ENCODE data around the gene SBK2. TPM values are rescaled to one million over a fixed set of nuclear protein-coding genes. Genes with fewer than 3 reads are reported as not detected.

The SBK2 gene
- total RNA-seq, 1 experiment from 2014 or later = not detected

DNA sequence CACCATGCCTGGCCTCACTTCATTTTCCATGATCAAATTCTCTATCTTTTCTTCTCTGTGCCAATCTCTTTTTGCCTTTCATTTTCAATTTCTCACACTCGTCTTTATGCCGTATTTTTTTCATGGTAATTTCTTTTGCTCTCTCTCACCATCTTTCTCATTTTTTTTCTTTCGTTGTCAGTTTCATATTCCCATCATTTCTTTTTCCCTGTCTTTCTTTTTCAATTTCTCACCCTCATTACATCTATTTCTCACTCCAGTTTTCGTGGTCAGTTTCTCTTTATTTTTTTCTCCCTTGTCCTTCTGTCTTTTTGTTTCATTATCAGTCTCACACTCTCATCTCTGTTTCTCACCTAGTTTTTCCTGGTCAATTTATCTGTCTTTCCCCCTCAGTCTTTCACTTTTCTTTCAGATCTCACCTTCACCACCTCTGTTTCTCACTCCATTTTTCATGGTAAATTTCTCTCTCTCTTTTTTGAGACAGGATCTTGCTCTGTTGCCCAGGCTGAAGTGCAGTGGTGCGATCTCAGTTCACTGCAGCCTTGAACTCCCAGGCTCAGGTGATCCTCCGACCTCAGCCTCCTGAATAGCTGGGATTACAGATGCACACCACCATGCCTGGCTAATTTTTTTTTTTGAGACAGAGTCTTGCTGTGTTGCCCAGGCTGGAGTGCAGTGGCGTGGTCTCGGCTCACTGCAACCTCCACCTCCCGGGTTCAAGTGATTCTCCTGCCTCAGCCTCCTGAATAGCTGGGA, 34.6 kb downstream of the SBK2 start:
- Histone ChIP-seq H3K27ac (ENCODE audit: low read length) (no peak overlapping the region), H3K4me3 (ENCODE audit: low read length) (no peak overlapping the region), H2AFZ (ENCODE audit: low read length) (no peak overlapping the region), H3K9ac (ENCODE audit: low read length) (no peak overlapping the region), H3K4me1 (ENCODE audit: insufficient read depth, low read length) (no peaks in the 10 kb centered on the region; the same call in 1 of the 2 replicates), H3K36me3 (ENCODE audit: low read depth, low read length) (no peaks in the 10 kb centered on the region), H3K79me2 (ENCODE audit: low read length) (no peaks in the 10 kb centered on the region), H4K20me1 (ENCODE audit: low read length) (no peaks in the 10 kb centered on the region), H3K9me3 (ENCODE audit: low read length) (no peaks in the 10 kb centered on the region), H3K9me2 (replicated peaks; ENCODE audit: low read length) (no peaks in the 10 kb centered on the region), H3K27me3 (ENCODE audit: low read length) (no peaks in the 10 kb centered on the region), H3K4me2 (ENCODE audit: low read length) (no peak overlapping the region), H3F3A (ENCODE audit: low read length, unreplicated experiment) (no peaks in the 10 kb centered on the region)
- ChIA-PET CTCF (no interaction called here), POLR2A (ENCODE audit: unreplicated experiment) (no interaction called here)
- DNase-seq (no peak), ATAC-seq (no peak)
- no TSS peak for BruUV-seq (replicated peaks)
- intact Hi-C loops (cut with micrococcal nuclease) = loop anchor here (5.0 kb wide), 1 partner anchor 360 kb away; no protein-coding TSS in a partner anchor
- TF ChIP-seq CTCF (conservative IDR thresholded peaks at IDR 0.05; ENCODE audit: low read depth, low read length) = no peak
- TF ChIP-seq EZH2phosphoT487 (IDR thresholded peaks at IDR 0.05; ENCODE audit: borderline replicate concordance, low read length) = no peak
- TF ChIP-seq EZH2 (IDR thresholded peaks at IDR 0.05; ENCODE audit: low read length, unreplicated experiment) = no peak

DNA sequence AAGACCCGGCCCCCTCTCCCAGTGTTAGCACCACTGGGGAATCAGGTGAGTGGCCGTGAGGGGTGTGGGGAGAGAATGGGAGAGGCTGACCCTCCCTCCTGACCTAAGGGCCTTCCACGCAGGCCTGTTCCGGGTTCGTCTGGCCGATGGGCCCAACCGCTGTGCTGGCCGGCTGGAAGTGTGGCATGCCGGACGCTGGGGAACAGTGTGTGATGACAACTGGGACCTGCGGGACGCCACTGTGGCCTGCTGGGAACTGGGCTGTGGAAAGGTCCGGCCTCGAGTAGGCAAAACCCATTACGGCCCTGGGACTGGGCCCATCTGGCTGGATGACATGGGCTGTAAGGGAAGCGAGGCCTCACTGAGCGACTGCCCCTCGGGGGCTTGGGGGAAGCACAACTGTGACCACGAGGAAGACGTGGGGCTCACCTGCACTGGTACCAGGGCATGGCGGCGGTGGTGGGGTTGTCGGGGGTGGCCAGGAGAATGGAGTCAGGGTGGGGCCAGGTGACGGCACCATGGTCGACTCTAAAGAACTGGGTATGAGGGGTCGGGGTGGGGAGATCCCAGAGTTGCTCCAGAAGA, 36.5 kb downstream of the SBK2 start:
- DNase-seq (no peak), ATAC-seq (no peak)
- BruUV-seq (replicated peaks) = no TSS peak
- no peaks in the 10 kb centered on the region for H3K9me3 ChIP-seq (ENCODE audit: low read length)
- no peaks in the 10 kb centered on the region for H3F3A ChIP-seq (ENCODE audit: low read length, unreplicated experiment)
- H3K4me1 ChIP-seq (ENCODE audit: insufficient read depth, low read length) = no peaks in the 10 kb centered on the region; the same call in 1 of the 2 replicates
- no peaks in the 10 kb centered on the region for H4K20me1 ChIP-seq (ENCODE audit: low read length)
- no peaks in the 10 kb centered on the region for H3K36me3 ChIP-seq (ENCODE audit: low read depth, low read length)
- H3K27ac ChIP-seq (ENCODE audit: low read length) = no peak overlapping the region
- H3K79me2 ChIP-seq (ENCODE audit: low read length) = no peaks in the 10 kb centered on the region
- no peaks in the 10 kb centered on the region for H3K27me3 ChIP-seq (ENCODE audit: low read length)
- intact Hi-C loops (cut with micrococcal nuclease) = loop anchor here (5.0 kb wide), 1 partner anchor 358 kb away; no protein-coding TSS in a partner anchor
- ChIA-PET CTCF (no interaction called here), POLR2A (ENCODE audit: unreplicated experiment) (no interaction called here)
- H3K9ac ChIP-seq (ENCODE audit: low read length) = no peak overlapping the region
- no peak overlapping the region for H3K4me2 ChIP-seq (ENCODE audit: low read length)
- H3K9me2 ChIP-seq (replicated peaks; ENCODE audit: low read length) = no peaks in the 10 kb centered on the region
- H2AFZ ChIP-seq (ENCODE audit: low read length) = no peak overlapping the region
- no peak overlapping the region for H3K4me3 ChIP-seq (ENCODE audit: low read length)
- TF ChIP-seq EZH2phosphoT487 (IDR thresholded peaks at IDR 0.05; ENCODE audit: borderline replicate concordance, low read length) (no peak), CTCF (conservative IDR thresholded peaks at IDR 0.05; ENCODE audit: low read depth, low read length) (no peak), EZH2 (IDR thresholded peaks at IDR 0.05; ENCODE audit: low read length, unreplicated experiment) (no peak)
